ENCODE measurements around the gene RAPGEF4.

Gene RAPGEF4

GRCh38 chr2:172861656-172862476 is 126.2 kb downstream of the RAPGEF4 start:
- no peak for TF ChIP-seq CTCF (IDR thresholded peaks at IDR 0.05; ENCODE audit: low read length, missing control alignments)
- H3K4me3 ChIP-seq (replicated peaks; ENCODE audit: low read depth, low read length) = no peak overlapping the region
- no peak for DNase-seq (ENCODE audit: low read depth)

- no peak for TF ChIP-seq CTCF (IDR thresholded peaks at IDR 0.05; ENCODE audit: low read length, missing control alignments)
Measured at GRCh38 chr2:172863341-172863740, 127.7 kb downstream of the RAPGEF4 start.

GRCh38 chr2:172864182-172864581 is 128.5 kb downstream of the RAPGEF4 start:
- H3K4me3 ChIP-seq (replicated peaks; ENCODE audit: low read depth, low read length) = no peak overlapping the region
- DNase-seq (ENCODE audit: low read depth) = peak; percentile 49
- peak; percentile 65 for TF ChIP-seq CTCF (IDR thresholded peaks at IDR 0.05; ENCODE audit: low read length, missing control alignments)

More at GRCh38 chr2:172863341-172863740, 127.7 kb downstream of the RAPGEF4 start:
- no peak for DNase-seq (ENCODE audit: low read depth)
- H3K4me3 ChIP-seq (replicated peaks; ENCODE audit: low read depth, low read length) = no peak overlapping the region

GRCh38 chr2:172865422-172865821 is 129.8 kb downstream of the RAPGEF4 start:
- DNase-seq (ENCODE audit: low read depth) = peak; percentile 13
- H3K4me3 ChIP-seq (replicated peaks; ENCODE audit: low read depth, low read length) = no peak overlapping the region
- TF ChIP-seq CTCF (IDR thresholded peaks at IDR 0.05; ENCODE audit: low read length, missing control alignments) = peak; percentile 34

- DNase-seq (ENCODE audit: low read depth) = no peak
Measured at GRCh38 chr2:172869861-172870260, 134.2 kb downstream of the RAPGEF4 start.

GRCh38 chr2:172870396-172870795 is 134.8 kb downstream of the RAPGEF4 start:
- no peak for DNase-seq (ENCODE audit: low read depth)
- H3K4me3 ChIP-seq (replicated peaks; ENCODE audit: low read depth, low read length) = no peak overlapping the region
- TF ChIP-seq CTCF (IDR thresholded peaks at IDR 0.05; ENCODE audit: low read length, missing control alignments) = no peak

More at GRCh38 chr2:172869861-172870260, 134.2 kb downstream of the RAPGEF4 start:
- no peak overlapping the region for H3K4me3 ChIP-seq (replicated peaks; ENCODE audit: low read depth, low read length)
- TF ChIP-seq CTCF (IDR thresholded peaks at IDR 0.05; ENCODE audit: low read length, missing control alignments) = no peak

GRCh38 chr2:172877826-172878225 is 142.2 kb downstream of the RAPGEF4 start:
- no peak overlapping the region for H3K4me3 ChIP-seq (replicated peaks; ENCODE audit: low read depth, low read length)
- no peak for DNase-seq (ENCODE audit: low read depth)
- TF ChIP-seq CTCF (IDR thresholded peaks at IDR 0.05; ENCODE audit: low read length, missing control alignments) = no peak
